Measurements from ENCODE around the gene RNF14. TPM values are rescaled to one million over a fixed set of nuclear protein-coding genes. Genes with fewer than 3 reads are reported as not detected.
A peak's percentile ranks its signal among the peaks of the same experiment; 100 is the strongest.

RNF14 gene
- total RNA-seq, 1 experiment from 2014 or later = 29.7 TPM

DNA sequence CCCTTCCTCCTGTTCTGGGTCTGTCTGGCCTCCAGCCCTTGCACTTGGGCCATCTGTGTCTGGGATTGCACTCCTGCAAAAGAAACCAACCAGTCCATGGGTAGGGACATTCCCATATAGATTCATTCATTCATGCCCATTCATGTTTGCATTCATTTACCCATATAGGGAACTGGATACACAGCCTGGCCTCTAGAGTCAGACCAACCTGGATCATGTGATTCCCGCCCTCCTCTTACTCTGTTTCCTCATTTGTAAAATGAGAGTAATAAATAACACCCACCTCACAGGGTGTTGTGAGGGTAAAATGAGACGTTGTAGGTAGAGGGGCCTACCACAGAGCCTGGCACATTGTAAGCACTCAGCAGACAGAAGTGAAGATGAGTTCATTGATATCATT lies 19.4 kb upstream of the RNF14 start:
- DNase-seq = no peak
- intact Hi-C loops (cut with micrococcal nuclease; ENCODE audit: unreplicated experiment) = no loop called here
- Histone ChIP-seq H3K27me3 (ENCODE audit: insufficient read depth, low read depth) (no peaks in the 10 kb centered on the region), H4K20me1 (ENCODE audit: insufficient read depth) (no peaks in the 10 kb centered on the region), H3K4me2 (no peak overlapping the region), H2AFZ (no peak overlapping the region), H3K4me3 (no peak overlapping the region), H3K9me3 (ENCODE audit: insufficient read depth, low read depth) (no peaks in the 10 kb centered on the region), H3K27ac (no peak overlapping the region), H3K79me2 (ENCODE audit: low read depth) (no peaks in the 10 kb centered on the region), H3K9me2 (ENCODE audit: insufficient read depth) (no peaks in the 10 kb centered on the region), H3K36me3 (ENCODE audit: low read depth) (no peaks in the 10 kb centered on the region), H3F3A (ENCODE audit: insufficient read depth, low read depth) (no peaks in the 10 kb centered on the region), H3K4me1 (replicated peaks; ENCODE audit: insufficient read depth) (no peaks in the 10 kb centered on the region)
- POLR2A ChIA-PET (ENCODE audit: unreplicated experiment) = no interaction called here
- BruUV-seq (replicated peaks) = no TSS peak
- CTCF ChIA-PET = no interaction called here
- TF ChIP-seq, protein P1, sequence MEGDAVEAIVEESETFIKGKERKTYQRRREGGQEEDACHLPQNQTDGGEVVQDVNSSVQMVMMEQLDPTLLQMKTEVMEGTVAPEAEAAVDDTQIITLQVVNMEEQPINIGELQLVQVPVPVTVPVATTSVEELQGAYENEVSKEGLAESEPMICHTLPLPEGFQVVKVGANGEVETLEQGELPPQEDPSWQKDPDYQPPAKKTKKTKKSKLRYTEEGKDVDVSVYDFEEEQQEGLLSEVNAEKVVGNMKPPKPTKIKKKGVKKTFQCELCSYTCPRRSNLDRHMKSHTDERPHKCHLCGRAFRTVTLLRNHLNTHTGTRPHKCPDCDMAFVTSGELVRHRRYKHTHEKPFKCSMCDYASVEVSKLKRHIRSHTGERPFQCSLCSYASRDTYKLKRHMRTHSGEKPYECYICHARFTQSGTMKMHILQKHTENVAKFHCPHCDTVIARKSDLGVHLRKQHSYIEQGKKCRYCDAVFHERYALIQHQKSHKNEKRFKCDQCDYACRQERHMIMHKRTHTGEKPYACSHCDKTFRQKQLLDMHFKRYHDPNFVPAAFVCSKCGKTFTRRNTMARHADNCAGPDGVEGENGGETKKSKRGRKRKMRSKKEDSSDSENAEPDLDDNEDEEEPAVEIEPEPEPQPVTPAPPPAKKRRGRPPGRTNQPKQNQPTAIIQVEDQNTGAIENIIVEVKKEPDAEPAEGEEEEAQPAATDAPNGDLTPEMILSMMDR (conservative IDR thresholded peaks at IDR 0.05) = no peak
- TF ChIP-seq EZH2 (IDR thresholded peaks at IDR 0.05; ENCODE audit: low read depth) = no peak

DNA sequence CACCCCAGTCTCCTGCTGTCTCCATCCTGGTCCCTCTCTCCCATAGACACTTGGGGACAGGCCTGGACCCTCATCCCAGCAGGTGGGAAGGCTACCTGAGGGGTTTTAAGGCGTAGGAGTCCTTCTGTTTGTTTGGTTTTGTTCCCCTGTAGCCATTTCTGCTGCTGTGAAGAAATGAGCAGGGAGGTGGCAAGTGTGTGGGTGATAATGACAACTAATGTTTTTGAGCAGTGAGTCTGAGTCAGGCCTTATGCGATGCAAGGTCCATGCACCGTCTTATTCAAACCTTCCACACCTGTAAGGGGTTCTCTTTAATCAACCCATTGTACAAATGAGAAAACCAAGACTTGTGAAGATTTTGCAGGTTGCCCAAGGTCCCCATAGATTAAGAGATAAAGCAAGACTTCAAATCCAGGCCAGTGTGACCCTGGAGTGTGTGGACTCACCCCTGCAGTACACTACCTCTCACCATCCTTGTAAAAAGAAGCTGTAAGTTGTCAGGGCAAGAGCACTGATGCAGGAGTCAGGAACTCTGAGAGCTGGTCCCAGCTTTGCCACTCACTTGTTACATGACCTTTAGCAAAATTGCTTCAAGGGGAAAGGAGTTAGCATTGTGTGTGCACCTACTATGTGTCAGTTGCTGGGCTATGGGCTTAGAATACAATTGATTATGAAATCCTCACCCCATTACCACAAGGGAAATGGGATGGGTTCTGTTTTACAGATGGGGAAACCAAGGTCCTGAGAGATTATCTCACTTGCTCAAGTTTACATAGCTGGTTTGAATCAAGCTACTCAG lies 18.5 kb upstream of the RNF14 start:
- Histone ChIP-seq H3K36me3 (ENCODE audit: low read depth) (no peaks in the 10 kb centered on the region), H3F3A (ENCODE audit: insufficient read depth, low read depth) (no peaks in the 10 kb centered on the region), H2AFZ (no peak overlapping the region), H3K79me2 (ENCODE audit: low read depth) (no peaks in the 10 kb centered on the region), H3K27me3 (ENCODE audit: insufficient read depth, low read depth) (no peaks in the 10 kb centered on the region), H3K9me3 (ENCODE audit: insufficient read depth, low read depth) (no peaks in the 10 kb centered on the region), H4K20me1 (ENCODE audit: insufficient read depth) (no peaks in the 10 kb centered on the region), H3K4me3 (no peak overlapping the region), H3K27ac (no peak overlapping the region), H3K9me2 (ENCODE audit: insufficient read depth) (no peaks in the 10 kb centered on the region), H3K4me2 (no peak overlapping the region), H3K4me1 (replicated peaks; ENCODE audit: insufficient read depth) (no peaks in the 10 kb centered on the region)
- DNase-seq = no peak
- BruUV-seq (replicated peaks) = no TSS peak
- CTCF ChIA-PET = no interaction called here
- POLR2A ChIA-PET (ENCODE audit: unreplicated experiment) = no interaction called here
- intact Hi-C loops (cut with micrococcal nuclease; ENCODE audit: unreplicated experiment) = no loop called here
- no peak for TF ChIP-seq EZH2 (IDR thresholded peaks at IDR 0.05; ENCODE audit: low read depth)
- TF ChIP-seq, protein P1 (conservative IDR thresholded peaks at IDR 0.05) = no peak

DNA sequence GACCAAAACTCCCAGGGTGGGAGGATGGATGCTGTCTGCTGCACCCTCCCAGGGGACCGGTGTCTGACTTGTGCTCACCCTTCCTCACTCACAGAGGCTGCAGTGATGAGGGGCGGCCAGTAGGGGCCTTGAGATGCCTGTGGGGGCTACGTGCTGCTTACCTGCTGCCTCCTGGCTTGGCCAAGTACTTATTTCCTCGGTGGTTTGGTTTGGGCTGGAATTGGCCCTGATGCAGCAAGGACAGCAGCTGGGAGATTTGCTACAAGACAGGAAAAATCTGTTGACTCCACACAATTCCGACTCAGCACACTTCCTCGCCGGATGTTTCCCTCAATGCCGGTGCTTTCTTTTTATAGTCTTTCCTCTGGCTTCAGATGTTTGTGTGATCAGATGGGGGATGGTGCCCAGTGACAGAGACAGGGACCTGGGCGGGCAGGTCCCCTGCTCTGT lies 17.5 kb upstream of the RNF14 start:
- intact Hi-C loops (cut with micrococcal nuclease; ENCODE audit: unreplicated experiment) = no loop called here
- no peaks in the 10 kb centered on the region for H4K20me1 ChIP-seq (ENCODE audit: insufficient read depth)
- no peak overlapping the region for H2AFZ ChIP-seq
- H3K27me3 ChIP-seq (ENCODE audit: insufficient read depth, low read depth) = no peaks in the 10 kb centered on the region
- H3K27ac ChIP-seq = no peak overlapping the region
- H3K79me2 ChIP-seq (ENCODE audit: low read depth) = no peaks in the 10 kb centered on the region
- DNase-seq = no peak
- H3K4me1 ChIP-seq (replicated peaks; ENCODE audit: insufficient read depth) = no peaks in the 10 kb centered on the region
- no peaks in the 10 kb centered on the region for H3K9me2 ChIP-seq (ENCODE audit: insufficient read depth)
- no peaks in the 10 kb centered on the region for H3F3A ChIP-seq (ENCODE audit: insufficient read depth, low read depth)
- no peaks in the 10 kb centered on the region for H3K36me3 ChIP-seq (ENCODE audit: low read depth)
- TF ChIP-seq, protein P1 (conservative IDR thresholded peaks at IDR 0.05) = peak; percentile 46
- TF ChIP-seq EZH2 (IDR thresholded peaks at IDR 0.05; ENCODE audit: low read depth) = no peak
- BruUV-seq (replicated peaks) = no TSS peak
- no peak overlapping the region for H3K4me3 ChIP-seq
- ChIA-PET POLR2A (ENCODE audit: unreplicated experiment) (no interaction called here), CTCF (no interaction called here)
- H3K9me3 ChIP-seq (ENCODE audit: insufficient read depth, low read depth) = no peaks in the 10 kb centered on the region
- no peak overlapping the region for H3K4me2 ChIP-seq
